Epithelial cell of prostate (primary cell): Measurements from ENCODE around the gene MAP7.

Experiments
- DNase-seq: peaks from one replicate; pipeline ENCODE4 v3.0.0-alpha.2; 2011; ENCODE audit warnings: low read depth, low spot score
- H3K27ac ChIP-seq: fragments of 450-650 bp; 2 replicates; pipeline ENCODE4 v1.5.1; 2017; ENCODE audit warnings: mild to moderate bottlenecking

MAP7 gene

GRCh38 chr6:136350914-136351313 lies 199.3 kb downstream of the MAP7 start:
- no peak for DNase-seq
- no peak overlapping the region for H3K27ac ChIP-seq

- DNase-seq, result peak; percentile 3
- H3K27ac ChIP-seq, result no peak overlapping the region
Observed at GRCh38 chr6:136347847-136348246, 202.4 kb downstream of the MAP7 start.

- no peak overlapping the region for H3K27ac ChIP-seq
- DNase-seq, result no peak
Observed at GRCh38 chr6:136345145-136345544, 205.1 kb downstream of the MAP7 start.

GRCh38 chr6:136344420-136344819 lies 205.8 kb downstream of the MAP7 start:
- H3K27ac ChIP-seq, result no peak overlapping the region
- no peak for DNase-seq

- no peak overlapping the region for H3K27ac ChIP-seq
Observed at GRCh38 chr6:136343700-136344099, 206.5 kb downstream of the MAP7 start.

GRCh38 chr6:136343275-136343674 lies 206.9 kb downstream of the MAP7 start:
- no peak overlapping the region for H3K27ac ChIP-seq
- no peak for DNase-seq

More at GRCh38 chr6:136343700-136344099, 206.5 kb downstream of the MAP7 start:
- no peak for DNase-seq

GRCh38 chr6:136341967-136342366 lies 208.3 kb downstream of the MAP7 start:
- H3K27ac ChIP-seq, result no peak overlapping the region
- DNase-seq, result no peak

- no peak overlapping the region for H3K27ac ChIP-seq
- no peak for DNase-seq
Observed at GRCh38 chr6:136341367-136341766, 208.9 kb downstream of the MAP7 start.

GRCh38 chr6:136338486-136338885 lies 211.7 kb downstream of the MAP7 start:
- H3K27ac ChIP-seq, result no peak overlapping the region
- DNase-seq, result no peak

GRCh38 chr6:136337606-136338005 lies 212.6 kb downstream of the MAP7 start:
- no peak overlapping the region for H3K27ac ChIP-seq
- no peak for DNase-seq

GRCh38 chr6:136337121-136337520 lies 213.1 kb downstream of the MAP7 start:
- no peak for DNase-seq
- no peak overlapping the region for H3K27ac ChIP-seq

GRCh38 chr6:136335736-136336363 lies 214.4 kb downstream of the MAP7 start:
- DNase-seq, result no peak
- H3K27ac ChIP-seq, result no peak overlapping the region

- no peak for DNase-seq
- no peak overlapping the region for H3K27ac ChIP-seq
Observed at GRCh38 chr6:136334853-136335252, 215.4 kb downstream of the MAP7 start.

GRCh38 chr6:136334465-136334846 lies 215.8 kb downstream of the MAP7 start:
- no peak overlapping the region for H3K27ac ChIP-seq
- DNase-seq, result no peak

GRCh38 chr6:136333824-136334464 lies 216.3 kb downstream of the MAP7 start:
- no peak for DNase-seq
- no peak overlapping the region for H3K27ac ChIP-seq

GRCh38 chr6:136331461-136331860 lies 218.8 kb downstream of the MAP7 start:
- no peak overlapping the region for H3K27ac ChIP-seq
- no peak for DNase-seq

- no peak for DNase-seq
Observed at GRCh38 chr6:136330634-136331033, 219.6 kb downstream of the MAP7 start.

GRCh38 chr6:136326038-136326553 lies 224.1 kb downstream of the MAP7 start:
- H3K27ac ChIP-seq, result no peak overlapping the region
- no peak for DNase-seq

More at GRCh38 chr6:136330634-136331033, 219.6 kb downstream of the MAP7 start:
- no peak overlapping the region for H3K27ac ChIP-seq

GRCh38 chr6:136324686-136325380 lies 225.4 kb downstream of the MAP7 start:
- no peak overlapping the region for H3K27ac ChIP-seq
- no peak for DNase-seq

- H3K27ac ChIP-seq, result no peak overlapping the region
- DNase-seq, result no peak
Observed at GRCh38 chr6:136323431-136324112, 226.7 kb downstream of the MAP7 start.

- no peak for DNase-seq
- no peak overlapping the region for H3K27ac ChIP-seq
Observed at GRCh38 chr6:136319732-136320131, 230.5 kb downstream of the MAP7 start.
